Measurements from ENCODE around the gene SPATA2.
A peak's percentile ranks its signal among the peaks of the same experiment; 100 is the strongest.

The SPATA2 gene

DNA sequence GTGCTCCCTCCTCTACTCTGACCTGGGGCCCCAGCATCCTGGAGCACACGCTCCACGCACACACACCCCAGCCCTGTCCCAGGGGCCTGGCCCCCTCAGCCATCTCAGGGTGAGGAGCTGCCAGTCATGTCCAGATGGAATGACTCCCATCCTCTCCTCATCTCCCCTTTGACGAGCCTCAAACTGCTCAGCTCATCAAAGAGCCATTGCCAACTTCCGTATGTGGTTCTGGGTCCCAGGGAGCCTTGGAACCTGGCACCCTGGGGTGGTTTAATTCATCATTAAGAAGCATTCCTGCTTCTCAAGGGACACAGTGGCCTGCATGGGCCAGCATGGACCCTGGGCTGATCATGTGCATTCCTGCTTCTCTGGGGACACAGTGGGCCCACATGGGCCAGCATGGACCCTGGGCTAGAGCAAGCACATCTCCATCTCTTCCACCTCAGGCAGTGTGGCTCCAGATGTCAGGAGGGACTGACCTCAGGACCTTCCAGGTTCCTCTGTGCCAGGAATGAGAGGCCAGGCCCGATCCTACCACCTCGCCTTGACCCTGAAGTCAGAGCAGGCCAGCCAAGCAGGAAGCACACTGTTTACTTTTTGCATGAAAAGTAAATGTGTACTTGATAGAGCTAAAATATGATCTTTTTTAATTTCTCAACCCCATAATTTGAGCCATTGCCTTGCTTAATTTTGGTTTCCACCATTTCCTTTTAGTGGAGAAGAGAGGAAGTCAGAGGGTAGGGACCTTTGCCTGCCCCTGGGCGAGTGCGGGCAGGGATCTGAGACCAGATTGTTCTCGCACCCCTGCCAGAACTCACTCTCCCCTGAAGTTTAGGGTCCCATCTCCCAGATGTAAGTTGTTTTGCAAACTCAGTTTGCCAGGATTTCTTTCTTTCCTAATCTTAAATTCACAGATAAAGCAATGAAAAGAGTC lies 26.1 kb downstream of the SPATA2 start:
- Histone ChIP-seq H3K9ac (ENCODE audit: low read length) (no peak overlapping the region), H3K9me2 (replicated peaks; ENCODE audit: insufficient read depth, low read length) (no peaks in the 10 kb centered on the region), H3K9me3 (replicated peaks; ENCODE audit: insufficient read depth, low read length) (no peaks in the 10 kb centered on the region), H4K20me1 (ENCODE audit: insufficient read depth, low read length) (no peaks in the 10 kb centered on the region), H2AFZ (ENCODE audit: low read length) (no peak overlapping the region), H3K27me3 (replicated peaks; ENCODE audit: insufficient read depth, low read length) (no peaks in the 10 kb centered on the region), H3K36me3 (replicated peaks; ENCODE audit: insufficient read depth, low read length) (no peaks in the 10 kb centered on the region), H3F3A (ENCODE audit: insufficient read depth, low read length) (no peaks in the 10 kb centered on the region), H3K79me2 (ENCODE audit: low read length) (no peaks in the 10 kb centered on the region), H3K4me3 (ENCODE audit: low read length) (no peak overlapping the region), H3K27ac (ENCODE audit: low read length) (no peak overlapping the region), H3K4me1 (ENCODE audit: low read length) (no peaks in the 10 kb centered on the region), H3K4me2 (ENCODE audit: low read depth, low read length) (no peak overlapping the region)
- DNase-seq: no peak
- TF ChIP-seq EZH2 (optimal IDR thresholded peaks at IDR 0.05; ENCODE audit: low read depth, low read length) (no peak), EZH2phosphoT487 (IDR thresholded peaks at IDR 0.05; ENCODE audit: low read length) (no peak)
- TF ChIP-seq, protein P1, sequence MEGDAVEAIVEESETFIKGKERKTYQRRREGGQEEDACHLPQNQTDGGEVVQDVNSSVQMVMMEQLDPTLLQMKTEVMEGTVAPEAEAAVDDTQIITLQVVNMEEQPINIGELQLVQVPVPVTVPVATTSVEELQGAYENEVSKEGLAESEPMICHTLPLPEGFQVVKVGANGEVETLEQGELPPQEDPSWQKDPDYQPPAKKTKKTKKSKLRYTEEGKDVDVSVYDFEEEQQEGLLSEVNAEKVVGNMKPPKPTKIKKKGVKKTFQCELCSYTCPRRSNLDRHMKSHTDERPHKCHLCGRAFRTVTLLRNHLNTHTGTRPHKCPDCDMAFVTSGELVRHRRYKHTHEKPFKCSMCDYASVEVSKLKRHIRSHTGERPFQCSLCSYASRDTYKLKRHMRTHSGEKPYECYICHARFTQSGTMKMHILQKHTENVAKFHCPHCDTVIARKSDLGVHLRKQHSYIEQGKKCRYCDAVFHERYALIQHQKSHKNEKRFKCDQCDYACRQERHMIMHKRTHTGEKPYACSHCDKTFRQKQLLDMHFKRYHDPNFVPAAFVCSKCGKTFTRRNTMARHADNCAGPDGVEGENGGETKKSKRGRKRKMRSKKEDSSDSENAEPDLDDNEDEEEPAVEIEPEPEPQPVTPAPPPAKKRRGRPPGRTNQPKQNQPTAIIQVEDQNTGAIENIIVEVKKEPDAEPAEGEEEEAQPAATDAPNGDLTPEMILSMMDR (IDR thresholded peaks at IDR 0.05; ENCODE audit: low read length): no peak

DNA sequence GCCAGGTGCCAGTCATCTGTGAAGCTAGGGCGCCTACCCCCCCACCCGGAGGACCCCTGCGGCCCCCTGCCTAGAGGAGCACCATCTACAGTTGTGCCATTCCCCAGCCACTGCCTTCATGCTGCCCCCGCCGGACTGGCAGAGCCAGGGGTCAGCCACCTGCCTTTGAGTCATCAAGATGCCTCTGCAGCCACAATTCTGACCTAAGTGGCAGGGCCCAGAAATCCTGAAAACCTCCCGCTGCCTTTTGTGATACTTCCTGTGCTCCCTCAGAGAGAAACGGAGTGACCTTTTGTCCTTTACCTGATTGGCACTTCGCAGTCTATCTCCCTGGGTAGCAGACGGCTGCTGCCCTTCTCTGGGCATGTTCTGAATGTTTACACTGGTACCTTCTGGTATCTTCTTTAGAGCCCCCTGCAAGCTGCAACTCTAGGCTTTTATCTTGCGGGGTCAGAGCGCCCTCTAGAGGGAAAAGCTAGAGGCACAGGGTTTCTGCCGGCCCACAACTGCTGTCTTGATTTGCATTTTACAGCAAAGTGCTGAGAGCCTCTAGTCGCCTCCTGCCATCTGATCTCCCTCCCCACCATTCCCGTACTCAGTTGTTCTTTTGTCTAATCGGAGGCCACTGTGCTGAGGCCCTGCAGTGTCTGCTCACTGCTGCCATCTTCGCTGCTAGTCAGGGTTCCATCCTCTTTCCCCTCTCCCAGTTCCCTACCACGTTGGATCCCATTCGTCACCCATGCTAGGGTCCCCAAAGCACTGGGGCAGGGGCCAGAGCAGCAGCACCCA lies 26.9 kb downstream of the SPATA2 start:
- Histone ChIP-seq H3K9ac (ENCODE audit: low read length) (no peak overlapping the region), H3K27ac (ENCODE audit: low read length) (no peak overlapping the region), H3F3A (ENCODE audit: insufficient read depth, low read length) (no peaks in the 10 kb centered on the region), H3K27me3 (replicated peaks; ENCODE audit: insufficient read depth, low read length) (no peaks in the 10 kb centered on the region), H3K4me1 (ENCODE audit: low read length) (no peaks in the 10 kb centered on the region), H3K36me3 (replicated peaks; ENCODE audit: insufficient read depth, low read length) (no peaks in the 10 kb centered on the region), H3K79me2 (ENCODE audit: low read length) (no peaks in the 10 kb centered on the region), H3K9me2 (replicated peaks; ENCODE audit: insufficient read depth, low read length) (no peaks in the 10 kb centered on the region), H3K4me2 (ENCODE audit: low read depth, low read length) (no peak overlapping the region), H3K9me3 (replicated peaks; ENCODE audit: insufficient read depth, low read length) (no peaks in the 10 kb centered on the region), H4K20me1 (ENCODE audit: insufficient read depth, low read length) (no peaks in the 10 kb centered on the region), H3K4me3 (ENCODE audit: low read length) (no peak overlapping the region), H2AFZ (ENCODE audit: low read length) (no peak overlapping the region)
- TF ChIP-seq, protein P1 (IDR thresholded peaks at IDR 0.05; ENCODE audit: low read length): peak; percentile 84
- TF ChIP-seq EZH2 (optimal IDR thresholded peaks at IDR 0.05; ENCODE audit: low read depth, low read length): no peak
- DNase-seq: peak; percentile 21

DNA sequence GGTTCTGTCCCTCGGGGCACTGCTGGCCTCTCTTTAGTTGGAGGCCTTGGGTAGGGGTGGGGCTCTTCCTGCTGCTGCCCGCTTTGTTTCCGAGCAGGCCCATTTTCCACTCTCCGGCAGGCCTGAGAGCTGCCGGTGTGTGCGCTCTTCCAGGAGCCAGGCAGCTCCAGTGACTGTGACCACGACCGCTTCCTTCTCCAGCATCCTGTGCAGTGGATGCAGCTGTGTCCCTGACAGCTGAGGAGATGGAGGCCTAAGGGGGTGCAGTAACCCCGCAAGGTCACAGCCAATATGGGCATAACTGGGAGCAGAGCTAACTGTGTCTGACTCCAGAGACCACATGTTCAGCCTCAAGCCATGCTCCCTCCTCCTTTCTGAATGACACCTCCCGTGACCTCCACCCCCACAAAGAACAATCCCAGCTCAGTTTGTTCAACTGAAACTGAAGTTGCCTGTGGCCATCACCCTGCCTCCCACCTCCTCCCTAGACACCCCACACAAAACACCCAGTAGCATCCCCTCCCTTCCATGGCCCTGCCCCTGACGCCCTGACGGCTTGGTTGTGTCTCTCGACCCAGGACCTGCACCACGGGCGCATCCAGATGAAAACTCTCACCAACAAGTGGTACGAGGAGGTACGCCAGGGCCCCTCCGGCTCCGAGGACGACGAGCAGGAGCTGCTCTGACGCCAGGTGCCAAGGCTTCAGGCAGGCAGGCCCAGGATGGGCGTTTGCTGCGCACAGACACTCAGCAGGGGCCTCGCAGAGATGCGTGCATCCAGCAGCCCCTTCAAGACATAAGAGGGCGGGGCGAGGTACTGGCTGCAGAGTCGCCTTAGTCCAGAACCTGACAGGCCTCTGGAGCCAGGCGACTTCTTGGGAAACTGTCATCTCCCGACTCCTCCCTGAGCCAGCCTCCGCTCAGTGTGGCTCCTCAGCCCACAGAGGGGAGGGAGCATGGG lies 27.8 kb downstream of the SPATA2 start:
- Histone ChIP-seq H3K9ac (ENCODE audit: low read length) (no peak overlapping the region), H3K36me3 (replicated peaks; ENCODE audit: insufficient read depth, low read length) (no peaks in the 10 kb centered on the region), H3K79me2 (ENCODE audit: low read length) (no peaks in the 10 kb centered on the region), H2AFZ (ENCODE audit: low read length) (no peak overlapping the region), H3K4me3 (ENCODE audit: low read length) (no peak overlapping the region), H3K27ac (ENCODE audit: low read length) (no peak overlapping the region), H3K9me3 (replicated peaks; ENCODE audit: insufficient read depth, low read length) (no peaks in the 10 kb centered on the region), H3K4me2 (ENCODE audit: low read depth, low read length) (no peak overlapping the region), H4K20me1 (ENCODE audit: insufficient read depth, low read length) (no peaks in the 10 kb centered on the region), H3K27me3 (replicated peaks; ENCODE audit: insufficient read depth, low read length) (no peaks in the 10 kb centered on the region), H3K9me2 (replicated peaks; ENCODE audit: insufficient read depth, low read length) (no peaks in the 10 kb centered on the region), H3K4me1 (ENCODE audit: low read length) (no peaks in the 10 kb centered on the region), H3F3A (ENCODE audit: insufficient read depth, low read length) (no peaks in the 10 kb centered on the region)
- TF ChIP-seq EZH2 (optimal IDR thresholded peaks at IDR 0.05; ENCODE audit: low read depth, low read length): no peak
- TF ChIP-seq EZH2phosphoT487 (IDR thresholded peaks at IDR 0.05; ENCODE audit: low read length): no peak
- TF ChIP-seq, protein P1 (IDR thresholded peaks at IDR 0.05; ENCODE audit: low read length): no peak
- DNase-seq: no peak
